ENCODE data around the gene C19orf85. TPM values are rescaled to one million over a fixed set of nuclear protein-coding genes. Genes with fewer than 3 reads are reported as not detected.

Gene C19orf85
- total and polyA plus RNA-seq, 2 donors (not counting 1 experiment from before 2014, with no cell fraction given): not detected

DNA sequence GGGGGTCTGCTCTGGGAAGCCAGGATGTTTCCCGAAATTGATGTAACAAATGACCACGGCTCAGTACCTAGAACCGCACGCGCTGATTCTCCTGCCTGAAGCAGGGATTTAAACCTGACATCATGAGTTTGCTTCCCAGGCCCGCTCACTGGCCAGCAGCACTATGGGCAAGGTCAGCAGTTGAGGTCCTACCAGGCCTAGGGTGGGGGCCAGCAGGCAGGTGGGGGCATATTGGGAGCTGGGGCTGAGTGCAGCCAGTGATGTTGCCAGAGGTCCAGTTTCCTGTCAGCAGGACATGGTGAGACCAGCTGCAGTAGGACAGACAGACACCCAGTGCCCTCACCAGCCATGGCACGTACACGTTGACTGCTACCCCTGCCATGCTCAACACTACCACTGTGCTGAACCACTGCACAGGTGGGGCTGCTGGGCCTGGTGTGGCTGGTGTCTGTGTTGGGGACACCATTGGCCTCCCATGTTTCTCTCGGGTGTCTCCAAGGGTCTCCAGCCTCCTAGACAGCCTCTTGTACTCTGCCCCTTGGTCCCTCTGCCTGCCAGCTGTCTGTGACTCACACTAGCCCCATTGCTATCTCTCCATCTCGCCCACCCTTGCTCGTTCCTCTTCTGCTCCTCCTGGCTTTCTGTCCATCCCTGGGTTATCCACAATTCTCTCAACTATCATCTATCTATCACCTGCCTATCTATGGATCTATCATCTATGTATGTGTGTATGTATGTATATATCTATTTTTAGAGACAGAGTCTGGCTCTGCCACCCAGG, 1.1 kb upstream of the C19orf85 start:
- H3K36me3 ChIP-seq (ENCODE audit: control insufficient read depth, insufficient read depth, low read length): no peaks in the 10 kb centered on the region
- no peak overlapping the region for H3K4me3 ChIP-seq (replicated peaks in 1 of 4; ENCODE audit: control extremely low read depth in 1 of 4, insufficient read depth in 1 of 4, low read depth in 3 of 4, low read length in 4 of 4)
- H3K9me3 ChIP-seq (ENCODE audit: control insufficient read depth, insufficient read depth, low read depth, low read length): no peaks in the 10 kb centered on the region
- no peak for DNase-seq (ENCODE audit: low read depth in 2 of 2)
- no peaks in the 10 kb centered on the region for H3K79me2 ChIP-seq (ENCODE audit: control insufficient read depth, insufficient read depth, low read length)
- H3K4me2 ChIP-seq (ENCODE audit: extremely low read depth, insufficient read depth, low read length): no peak overlapping the region
- H4K20me1 ChIP-seq (ENCODE audit: control insufficient read depth, extremely low read depth, insufficient read depth, low read length): no peaks in the 10 kb centered on the region
- H3K4me1 ChIP-seq (ENCODE audit: control insufficient read depth, extremely low read depth, insufficient read depth, low read length): peaks cover 9% of the 10 kb centered on the region
- no peak overlapping the region for H3K9ac ChIP-seq (ENCODE audit: insufficient read depth, low read length)
- H2AFZ ChIP-seq (ENCODE audit: low read length): no peak overlapping the region
- H3K27ac ChIP-seq (ENCODE audit: insufficient read depth, low read length): no peak overlapping the region
- TF ChIP-seq EZH2 (IDR thresholded peaks at IDR 0.05; ENCODE audit: low read length, missing control alignments): no peak
- TF ChIP-seq, protein P1, sequence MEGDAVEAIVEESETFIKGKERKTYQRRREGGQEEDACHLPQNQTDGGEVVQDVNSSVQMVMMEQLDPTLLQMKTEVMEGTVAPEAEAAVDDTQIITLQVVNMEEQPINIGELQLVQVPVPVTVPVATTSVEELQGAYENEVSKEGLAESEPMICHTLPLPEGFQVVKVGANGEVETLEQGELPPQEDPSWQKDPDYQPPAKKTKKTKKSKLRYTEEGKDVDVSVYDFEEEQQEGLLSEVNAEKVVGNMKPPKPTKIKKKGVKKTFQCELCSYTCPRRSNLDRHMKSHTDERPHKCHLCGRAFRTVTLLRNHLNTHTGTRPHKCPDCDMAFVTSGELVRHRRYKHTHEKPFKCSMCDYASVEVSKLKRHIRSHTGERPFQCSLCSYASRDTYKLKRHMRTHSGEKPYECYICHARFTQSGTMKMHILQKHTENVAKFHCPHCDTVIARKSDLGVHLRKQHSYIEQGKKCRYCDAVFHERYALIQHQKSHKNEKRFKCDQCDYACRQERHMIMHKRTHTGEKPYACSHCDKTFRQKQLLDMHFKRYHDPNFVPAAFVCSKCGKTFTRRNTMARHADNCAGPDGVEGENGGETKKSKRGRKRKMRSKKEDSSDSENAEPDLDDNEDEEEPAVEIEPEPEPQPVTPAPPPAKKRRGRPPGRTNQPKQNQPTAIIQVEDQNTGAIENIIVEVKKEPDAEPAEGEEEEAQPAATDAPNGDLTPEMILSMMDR (conservative IDR thresholded peaks at IDR 0.05 in 1 of 2, IDR thresholded peaks at IDR 0.05 in 1 of 2; ENCODE audit: low read depth in 1 of 2, low read length in 2 of 2): no peak
- H3K27me3 ChIP-seq (ENCODE audit: control insufficient read depth, insufficient read depth, low read length): no peaks in the 10 kb centered on the region

DNA sequence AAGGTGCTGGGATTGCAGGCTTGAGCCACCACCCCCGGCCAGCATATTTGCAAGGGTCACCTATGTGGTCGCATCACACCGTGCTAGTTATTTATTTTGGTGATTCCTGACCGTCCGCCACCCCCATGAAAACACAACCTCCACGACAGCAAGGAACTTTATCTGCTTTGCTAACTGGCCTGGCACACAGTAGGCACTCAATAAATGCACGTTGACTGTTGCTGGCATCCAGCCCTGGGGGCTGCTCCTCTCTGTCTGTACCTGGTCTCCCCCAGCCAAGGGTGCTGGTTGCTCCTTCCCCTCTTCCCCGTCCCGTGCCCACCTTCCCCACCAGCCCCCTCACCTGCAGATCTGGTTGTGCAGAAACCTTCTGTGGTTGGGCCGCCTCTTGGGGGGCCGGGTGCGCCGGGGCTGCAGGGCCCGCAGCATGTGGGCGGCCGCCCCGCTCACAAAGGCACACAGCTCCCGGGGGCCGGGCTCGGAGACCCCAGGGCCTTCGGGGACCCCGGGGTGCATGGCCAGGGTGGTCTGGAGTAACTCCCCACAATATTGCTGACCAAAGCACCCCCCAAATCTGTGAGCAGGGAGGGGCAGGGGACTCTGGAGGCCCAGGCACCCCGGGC, 401 bp downstream of the C19orf85 start:
- H3K27ac ChIP-seq (ENCODE audit: insufficient read depth, low read length): no peak overlapping the region
- H3K9me3 ChIP-seq (ENCODE audit: control insufficient read depth, insufficient read depth, low read depth, low read length): no peaks in the 10 kb centered on the region
- H4K20me1 ChIP-seq (ENCODE audit: control insufficient read depth, extremely low read depth, insufficient read depth, low read length): no peaks in the 10 kb centered on the region
- H3K4me3 ChIP-seq (replicated peaks in 1 of 4; ENCODE audit: control extremely low read depth in 1 of 4, insufficient read depth in 1 of 4, low read depth in 3 of 4, low read length in 4 of 4): no peak overlapping the region
- no peak overlapping the region for H3K9ac ChIP-seq (ENCODE audit: insufficient read depth, low read length)
- TF ChIP-seq EZH2 (IDR thresholded peaks at IDR 0.05; ENCODE audit: low read length, missing control alignments): no peak
- TF ChIP-seq, protein P1 (conservative IDR thresholded peaks at IDR 0.05 in 1 of 2, IDR thresholded peaks at IDR 0.05 in 1 of 2; ENCODE audit: low read depth in 1 of 2, low read length in 2 of 2): no peak
- no peak overlapping the region for H2AFZ ChIP-seq (ENCODE audit: low read length)
- no peaks in the 10 kb centered on the region for H3K27me3 ChIP-seq (ENCODE audit: control insufficient read depth, insufficient read depth, low read length)
- H3K79me2 ChIP-seq (ENCODE audit: control insufficient read depth, insufficient read depth, low read length): no peaks in the 10 kb centered on the region
- peaks cover 12% of the 10 kb centered on the region for H3K4me1 ChIP-seq (ENCODE audit: control insufficient read depth, extremely low read depth, insufficient read depth, low read length)
- H3K36me3 ChIP-seq (ENCODE audit: control insufficient read depth, insufficient read depth, low read length): no peaks in the 10 kb centered on the region
- DNase-seq (ENCODE audit: low read depth in 2 of 2): no peak
- no peak overlapping the region for H3K4me2 ChIP-seq (ENCODE audit: extremely low read depth, insufficient read depth, low read length)

- TF ChIP-seq, protein P1 (conservative IDR thresholded peaks at IDR 0.05 in 1 of 2, IDR thresholded peaks at IDR 0.05 in 1 of 2; ENCODE audit: low read depth in 1 of 2, low read length in 2 of 2): no peak
- TF ChIP-seq EZH2 (IDR thresholded peaks at IDR 0.05; ENCODE audit: low read length, missing control alignments): no peak
- no peak overlapping the region for H3K9ac ChIP-seq (ENCODE audit: insufficient read depth, low read length)
- no peak overlapping the region for H3K4me3 ChIP-seq (replicated peaks in 1 of 4; ENCODE audit: control extremely low read depth in 1 of 4, insufficient read depth in 1 of 4, low read depth in 3 of 4, low read length in 4 of 4)
- H3K27ac ChIP-seq (ENCODE audit: insufficient read depth, low read length): no peak overlapping the region
- no peak overlapping the region for H3K4me2 ChIP-seq (ENCODE audit: extremely low read depth, insufficient read depth, low read length)
- no peaks in the 10 kb centered on the region for H3K36me3 ChIP-seq (ENCODE audit: control insufficient read depth, insufficient read depth, low read length)
- no peaks in the 10 kb centered on the region for H3K27me3 ChIP-seq (ENCODE audit: control insufficient read depth, insufficient read depth, low read length)
- H3K9me3 ChIP-seq (ENCODE audit: control insufficient read depth, insufficient read depth, low read depth, low read length): no peaks in the 10 kb centered on the region
- peaks cover 12% of the 10 kb centered on the region for H3K4me1 ChIP-seq (ENCODE audit: control insufficient read depth, extremely low read depth, insufficient read depth, low read length)
- H2AFZ ChIP-seq (ENCODE audit: low read length): no peak overlapping the region
- H3K79me2 ChIP-seq (ENCODE audit: control insufficient read depth, insufficient read depth, low read length): no peaks in the 10 kb centered on the region
- DNase-seq (ENCODE audit: low read depth in 2 of 2): no peak
- H4K20me1 ChIP-seq (ENCODE audit: control insufficient read depth, extremely low read depth, insufficient read depth, low read length): no peaks in the 10 kb centered on the region
Measured at GRCh38 chr19:55463583-55464031, 944 bp downstream of the C19orf85 start.

All from fibroblast of lung (primary cell).